Mesendoderm (in vitro differentiated cells): ENCODE results near the gene C1S.

Source experiments
- DNase-seq: peaks from one replicate; pipeline ENCODE4 v3.0.0; 2013
- H2AK5ac ChIP-seq: 2 replicates; pipeline ENCODE4 v1.6.1; 2013; ENCODE audit warnings: low read length, inconsistent platforms
- H2BK120ac ChIP-seq: 2 replicates; pipeline ENCODE4 v1.6.1; 2013; ENCODE audit warnings: low read depth, mild to moderate bottlenecking, low read length, moderate library complexity, mixed read lengths
- H2BK15ac ChIP-seq: replicated peaks from 2 replicates; pipeline ENCODE4 v1.6.1; 2013; ENCODE audit warnings: low read depth, mild to moderate bottlenecking, moderate library complexity
- H2BK5ac ChIP-seq: 2 replicates; pipeline ENCODE4 v1.6.1; 2013; ENCODE audit warnings: low read length, inconsistent platforms
- H3K18ac ChIP-seq: 2 replicates; pipeline ENCODE4 v1.6.1; 2013; ENCODE audit warnings: mild to moderate bottlenecking, low read length, mixed read lengths
- H3K23ac ChIP-seq: one replicate; pipeline ENCODE4 v1.6.1; 2013; ENCODE audit warnings: low read length
- H3K27ac ChIP-seq: 2 replicates; pipeline ENCODE4 v1.5.1; 2013; ENCODE audit warnings: low read depth, mild to moderate bottlenecking, inconsistent platforms, low read length, moderate library complexity
- H3K27me3 ChIP-seq: 2 replicates; pipeline ENCODE4 v1.6.1; 2013; ENCODE audit warnings: low read length, control low read depth, mild to moderate bottlenecking, inconsistent platforms; ENCODE audit not compliant: insufficient read depth, poor library complexity
- H3K36me3 ChIP-seq: 2 replicates; pipeline ENCODE4 v1.6.1; 2013; ENCODE audit warnings: low read length, inconsistent platforms; ENCODE audit not compliant: control insufficient read depth, insufficient read depth
- H3K4ac ChIP-seq: one replicate; pipeline ENCODE4 v1.6.1; 2013; ENCODE audit warnings: low read depth, mild to moderate bottlenecking, low read length, moderate library complexity
- H3K4me1 ChIP-seq: 2 replicates; pipeline ENCODE4 v1.6.1; 2013; ENCODE audit warnings: low read depth, low read length, inconsistent platforms; ENCODE audit not compliant: control insufficient read depth
- H3K4me2 ChIP-seq: 2 replicates; pipeline ENCODE4 v1.6.1; 2013; ENCODE audit warnings: low read length
- H3K4me3 ChIP-seq: 2 replicates; pipeline ENCODE4 v1.5.1; 2013; ENCODE audit warnings: mild to moderate bottlenecking, low read length
- H3K56ac ChIP-seq: one replicate; pipeline ENCODE4 v1.6.1; 2013; ENCODE audit warnings: low read length
- H3K79me1 ChIP-seq: 2 replicates; pipeline ENCODE4 v1.6.1; 2013; ENCODE audit warnings: low read length, inconsistent platforms
- H3K79me2 ChIP-seq: 2 replicates; pipeline ENCODE4 v1.6.1; 2013; ENCODE audit warnings: mild to moderate bottlenecking, low read length; ENCODE audit not compliant: control insufficient read depth, insufficient read depth
- H3K9ac ChIP-seq: 2 replicates; pipeline ENCODE4 v1.6.1; 2013; ENCODE audit warnings: low read length, inconsistent platforms
- H4K5ac ChIP-seq: one replicate; pipeline ENCODE4 v1.6.1; 2013; ENCODE audit warnings: low read length
- H4K8ac ChIP-seq: one replicate; pipeline ENCODE4 v1.6.1; 2013; ENCODE audit warnings: low read depth, mild to moderate bottlenecking, control low read depth, low read length, moderate library complexity
- WGBS: extraction: QIAGEN DNeasy Blood & Tissue Kit; methylation state at CpG from one replicate; pipeline ENCODE4 v1.1.7; 2013; ENCODE audit warnings: low lambda C conversion rate, missing lambda C conversion rate; ENCODE audit not compliant: insufficient coverage; ENCODE audit errors: extremely low coverage; 5-methylcytosine and 5-hydroxymethylcytosine counted together

The C1S gene

GRCh38 chr12:7108003-7108795 lies 47.7 kb downstream of the C1S start:
- Histone ChIP-seq H3K4me1 (no peaks in the 10 kb centered on the region), H4K8ac (no peak overlapping the region), H2BK5ac (peak overlapping the region; percentile 97), H3K79me1 (peaks cover 2% of the 10 kb centered on the region), H3K18ac (peak overlapping the region; percentile 82), H4K5ac (no peak overlapping the region), H3K27ac (peak overlapping the region; percentile 75), H3K27me3 (no peaks in the 10 kb centered on the region), H3K56ac (peak overlapping the region; percentile 99), H3K9ac (peak overlapping the region; percentile 99), H2BK120ac (peak overlapping the region; percentile 69), H2BK15ac (no peak overlapping the region), H3K79me2 (no peaks in the 10 kb centered on the region), H3K4me2 (peak overlapping the region; percentile 88), H2AK5ac (peak overlapping the region; percentile 45), H3K4ac (peak overlapping the region; percentile 75), H3K23ac (peak overlapping the region; percentile 85), H3K4me3 (peak overlapping the region; percentile 90), H3K36me3 (no peaks in the 10 kb centered on the region)
- no CpG with 5 or more reads among the region's 30 CpGs for WGBS
- DNase-seq, result peak; percentile 91

GRCh38 chr12:7108796-7109571 lies 48.5 kb downstream of the C1S start, which contains the start of gene C1RL:
Gene C1RL, minus strand, starts transcription at chr12:7109214. Its CDS starts 34 bp downstream, at chr12:7109180.
- Histone ChIP-seq H2AK5ac (peak within 1 kb of the TSS; percentile 45), H3K27me3 (no peaks in the 10 kb centered on the region), H3K9ac (peak within 1 kb of the TSS; percentile 99), H3K79me2 (no peaks in the 10 kb centered on the region), H3K36me3 (no peaks in the 10 kb centered on the region), H3K4me3 (peak within 1 kb of the TSS; percentile 90), H2BK15ac (no peak within 1 kb of the TSS), H4K5ac (no peak within 1 kb of the TSS), H3K79me1 (peaks cover 2% of the 10 kb centered on the region), H3K23ac (peak within 1 kb of the TSS; percentile 85), H4K8ac (no peak within 1 kb of the TSS), H3K56ac (peak within 1 kb of the TSS; percentile 99), H3K4ac (peak within 1 kb of the TSS; percentile 75), H3K4me1 (no peaks in the 10 kb centered on the region), H3K18ac (peak within 1 kb of the TSS; percentile 82), H2BK120ac (peak within 1 kb of the TSS; percentile 69), H3K4me2 (peak within 1 kb of the TSS; percentile 91), H2BK5ac (peak within 1 kb of the TSS; percentile 97), H3K27ac (peak within 1 kb of the TSS; percentile 75)
- peak; percentile 92 for DNase-seq
- WGBS, result no CpG with 5 or more reads among the region's 23 CpGs

- no CpG with 5 or more reads among the region's 5 CpGs for WGBS
- Histone ChIP-seq H3K4me2 (no peak overlapping the region), H3K56ac (peak overlapping the region; percentile 80), H3K79me2 (no peaks in the 10 kb centered on the region), H3K23ac (no peak overlapping the region), H2BK15ac (no peak overlapping the region), H3K79me1 (peaks cover 2% of the 10 kb centered on the region), H3K4me1 (no peaks in the 10 kb centered on the region), H4K8ac (no peak overlapping the region), H2BK5ac (no peak overlapping the region), H3K27me3 (no peaks in the 10 kb centered on the region), H3K4ac (no peak overlapping the region), H3K9ac (peak overlapping the region; percentile 54), H2AK5ac (no peak overlapping the region), H2BK120ac (no peak overlapping the region), H3K36me3 (no peaks in the 10 kb centered on the region), H3K4me3 (no peak overlapping the region), H3K18ac (no peak overlapping the region), H3K27ac (no peak overlapping the region), H4K5ac (no peak overlapping the region)
- DNase-seq, result no peak
These were observed 49.0 kb downstream of the C1S start for GRCh38 chr12:7109572-7109920.

- Histone ChIP-seq H3K56ac (no peak overlapping the region), H4K5ac (no peak overlapping the region), H3K4me1 (no peaks in the 10 kb centered on the region), H2BK5ac (no peak overlapping the region), H3K79me2 (no peaks in the 10 kb centered on the region), H3K9ac (no peak overlapping the region), H3K79me1 (peaks cover 2% of the 10 kb centered on the region), H3K4ac (no peak overlapping the region), H2BK120ac (no peak overlapping the region), H4K8ac (no peak overlapping the region), H3K18ac (no peak overlapping the region), H2AK5ac (no peak overlapping the region), H3K27ac (no peak overlapping the region), H2BK15ac (no peak overlapping the region), H3K4me3 (no peak overlapping the region), H3K23ac (no peak overlapping the region), H3K36me3 (no peaks in the 10 kb centered on the region), H3K4me2 (no peak overlapping the region), H3K27me3 (no peaks in the 10 kb centered on the region)
- WGBS, result no CpG with 5 or more reads among the region's 5 CpGs
- DNase-seq, result no peak
These were observed 50.1 kb downstream of the C1S start for GRCh38 chr12:7110661-7111060.

- WGBS, result no CpG with 5 or more reads among the region's 4 CpGs
- Histone ChIP-seq H3K23ac (no peak overlapping the region), H3K56ac (no peak overlapping the region), H2BK5ac (no peak overlapping the region), H2AK5ac (no peak overlapping the region), H3K4ac (no peak overlapping the region), H4K5ac (no peak overlapping the region), H3K79me2 (no peaks in the 10 kb centered on the region), H3K9ac (no peak overlapping the region), H2BK120ac (no peak overlapping the region), H3K27me3 (no peaks in the 10 kb centered on the region), H3K36me3 (no peaks in the 10 kb centered on the region), H3K4me3 (no peak overlapping the region), H2BK15ac (no peak overlapping the region), H3K4me2 (no peak overlapping the region), H3K27ac (no peak overlapping the region), H3K4me1 (no peaks in the 10 kb centered on the region), H3K79me1 (no peaks in the 10 kb centered on the region), H4K8ac (no peak overlapping the region), H3K18ac (no peak overlapping the region)
- no peak for DNase-seq
These were observed 51.5 kb downstream of the C1S start for GRCh38 chr12:7112041-7112440.
